ENCODE results near the gene ZNF280A.

- TF ChIP-seq CTCF (IDR thresholded peaks at IDR 0.05), result no peak
- no peak for TF ChIP-seq POLR2A (IDR thresholded peaks at IDR 0.05)
Measured at GRCh38 chr22:22538226-22538989, 18.3 kb upstream of the ZNF280A start.
